HG03135 (cell line): ENCODE measurements around the gene HES5.

Experiments
- ATAC-seq: cut with Tn5 transposase; IDR thresholded peaks from one replicate; pipeline ENCODE4 v1.9.1; 2021; ENCODE audit warnings: mild to moderate bottlenecking, moderate library complexity; ENCODE audit not compliant: unreplicated experiment

The HES5 gene

GRCh38 chr1:2547210-2548067 is 17.4 kb upstream of the HES5 start:
- ATAC-seq = peak; percentile 0

- ATAC-seq = peak; percentile 36
Observed at GRCh38 chr1:2546515-2547209, 16.6 kb upstream of the HES5 start.

- ATAC-seq = peak; percentile 27
Observed at GRCh38 chr1:2545754-2546514, 15.9 kb upstream of the HES5 start.

GRCh38 chr1:2544875-2545640 is 15.0 kb upstream of the HES5 start:
- no peak for ATAC-seq

GRCh38 chr1:2544093-2544874 is 14.2 kb upstream of the HES5 start:
- ATAC-seq = no peak

- no peak for ATAC-seq
Observed at GRCh38 chr1:2543543-2544092, 13.6 kb upstream of the HES5 start.

GRCh38 chr1:2542246-2542915 is 12.3 kb upstream of the HES5 start:
- ATAC-seq = no peak

GRCh38 chr1:2541619-2542245 is 11.7 kb upstream of the HES5 start:
- no peak for ATAC-seq

GRCh38 chr1:2540816-2541492 is 10.9 kb upstream of the HES5 start:
- no peak for ATAC-seq

- ATAC-seq = no peak
Observed at GRCh38 chr1:2539312-2539907, 9.3 kb upstream of the HES5 start.

- no peak for ATAC-seq
Observed at GRCh38 chr1:2538872-2539271, 8.8 kb upstream of the HES5 start.

GRCh38 chr1:2538376-2538775 is 8.3 kb upstream of the HES5 start:
- ATAC-seq = no peak

- no peak for ATAC-seq
Observed at GRCh38 chr1:2537784-2538115, 7.7 kb upstream of the HES5 start.

- no peak for ATAC-seq
Observed at GRCh38 chr1:2535981-2536380, 5.9 kb upstream of the HES5 start.

- ATAC-seq = no peak
Observed at GRCh38 chr1:2535455-2535854, 5.4 kb upstream of the HES5 start.

GRCh38 chr1:2534687-2535441 is 4.8 kb upstream of the HES5 start:
- no peak for ATAC-seq

- ATAC-seq = no peak
Observed at GRCh38 chr1:2534315-2534686, 4.2 kb upstream of the HES5 start.
